K562 (cell line): ENCODE data around the gene MARK2. TPM values are rescaled to one million over a fixed set of nuclear protein-coding genes. Genes with fewer than 3 reads are reported as not detected.

Experiments used
- CCNT2 ChIP-seq: IDR thresholded peaks from 2 replicates; pipeline ENCODE4 v1.6.1; 2011; ENCODE audit warnings: borderline replicate concordance, low read depth, mild to moderate bottlenecking, moderate library complexity, mixed read lengths, low read length; ENCODE audit not compliant: insufficient read length; ENCODE audit errors: extremely low read depth
- DDX20 ChIP-seq: fragments of 450-650 bp; IDR thresholded peaks from 2 replicates; pipeline ENCODE4 v1.6.1; 2016; ENCODE audit warnings: missing genetic modification characterization, low read depth, mild to moderate bottlenecking, missing compliant biosample characterization, moderate library complexity
- L3MBTL2 ChIP-seq: fragments of 450-650 bp; IDR thresholded peaks from 2 replicates; pipeline ENCODE4 v1.6.1; 2016; ENCODE audit warnings: mild to moderate bottlenecking, moderate library complexity
- MGA ChIP-seq: fragments of 450-650 bp; IDR thresholded peaks from 2 replicates; pipeline ENCODE4 v1.6.1; 2016; ENCODE audit warnings: mild to moderate bottlenecking, moderate library complexity
- MLLT1 ChIP-seq, 2 experiments: fragments of 450-650 bp; IDR thresholded peaks; 2 replicates each; pipeline ENCODE4 v1.6.1; 2016
- ZNF592 ChIP-seq: fragments of 450-650 bp; IDR thresholded peaks from 2 replicates; pipeline ENCODE4 v1.6.1; 2017; ENCODE audit warnings: antibody characterized with exemption, mild to moderate bottlenecking
- polyA plus RNA-seq, 8 experiments: library from polyadenylated mRNA; depleted of rRNA in 4 of 8; stranded (reverse) in 5 of 8; unstranded in 3 of 8; fragments of >200 nt; fragmentation: Nextera tagmentation in 2 of 8; fragmentation: Illumina TruSeq in 1 of 8; extraction: Ambion mirVana in 2 of 8; extraction: Trizol in 1 of 8; gene quantifications; 2 replicates each; pipeline versions ENCODE4 v1.2.1 to v1.2.3, GENCODE V29; 2011 to 2014; ENCODE audit warnings: inconsistent platforms in 1 of 8, missing spikeins in 1 of 8
- total RNA-seq, 7 experiments: library from RNA; depleted of rRNA in 6 of 7; stranded (reverse); fragments of >200 nt in 6 of 7; fragmentation: Illumina TruSeq in 2 of 7; extraction: Trizol in 2 of 7; gene quantifications; 2 replicates each; pipeline versions ENCODE4 v1.2.1 to v1.2.3, GENCODE V29; 2011 to 2021; ENCODE audit warnings: low replicate concordance in 1 of 7

The MARK2 gene
- total and polyA plus RNA-seq, 9 of the 15 experiments (the other 6 are each of a cell fraction or from before 2014, with no cell fraction given), result 0.32 to 43.5 (median 15.1) TPM

GRCh38 chr11:63919267-63920125 is 80.6 kb downstream of the MARK2 start (continued):
- TF ChIP-seq MGA, result no peak
- peak; percentile 22 for TF ChIP-seq CCNT2
- TF ChIP-seq MLLT1 (IDR thresholded peaks at IDR 0.05), result peak in 1 of 2 experiments; percentile 41; a peak in 1 of 4 replicates
- 0 out of 2 replicates have a peak, but pooled peaks have one; percentile 13 for TF ChIP-seq L3MBTL2
- peak; percentile 44 for TF ChIP-seq ZNF592
- TF ChIP-seq DDX20 (tag), result no peak
